Measurements from ENCODE around the gene UBE2G1. TPM values are rescaled to one million over a fixed set of nuclear protein-coding genes. Genes with fewer than 3 reads are reported as not detected.

UBE2G1 gene
- total and polyA plus RNA-seq, 2 of the 8 experiments (the other 6 are each of a cell fraction or from before 2014, with no cell fraction given) = 73.9 to 170 TPM

DNA sequence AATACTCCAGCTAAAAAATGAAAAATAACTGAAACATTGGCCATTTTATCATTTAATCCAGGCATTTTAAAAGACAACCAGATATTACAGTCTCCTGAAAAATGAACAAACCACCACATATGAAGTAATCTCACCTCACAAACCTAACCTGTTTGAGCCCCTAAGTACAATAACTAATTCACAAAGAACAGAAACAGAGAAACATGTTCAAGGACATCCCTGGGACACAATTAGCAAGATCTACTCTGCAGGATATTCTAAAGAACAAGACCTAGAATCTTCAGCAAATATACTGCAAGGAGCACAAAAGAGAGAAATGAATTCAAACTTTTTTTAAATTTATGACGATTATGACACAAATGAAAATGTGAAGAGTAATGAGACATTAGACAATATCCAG, 51.9 kb downstream of the UBE2G1 start (continued):
- TF ChIP-seq BCL11A (IDR thresholded peaks at IDR 0.05; ENCODE audit: low read depth in 2 of 2, low read length in 2 of 2) (no peak), RXRA (IDR thresholded peaks at IDR 0.05; ENCODE audit: insufficient read depth, low read depth, low read length) (no peak)
- TF ChIP-seq, protein P1, sequence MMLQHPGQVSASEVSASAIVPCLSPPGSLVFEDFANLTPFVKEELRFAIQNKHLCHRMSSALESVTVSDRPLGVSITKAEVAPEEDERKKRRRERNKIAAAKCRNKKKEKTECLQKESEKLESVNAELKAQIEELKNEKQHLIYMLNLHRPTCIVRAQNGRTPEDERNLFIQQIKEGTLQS (IDR thresholded peaks at IDR 0.05; ENCODE audit: insufficient read depth, low read depth, low read length) = no peak

Data from H1 (cell line).